NB4 (cell line): ENCODE data around the gene C20orf204.

Experiments used
- DNase-seq: peaks from one replicate; pipeline ENCODE4 v3.0.0; 2010; ENCODE audit warnings: low read depth
- H3K4me3 ChIP-seq: one replicate; pipeline ENCODE4 v1.5.1; 2011; ENCODE audit warnings: mild to moderate bottlenecking, low read depth, low read length, moderate library complexity
- MAX ChIP-seq: IDR thresholded peaks from 2 replicates; pipeline ENCODE4 v1.6.1; 2011; ENCODE audit warnings: low read depth, low read length
- MYC ChIP-seq: IDR thresholded peaks from 2 replicates; pipeline ENCODE4 v1.6.1; 2011; ENCODE audit warnings: low read depth, low read length
- POLR2A ChIP-seq: IDR thresholded peaks from 2 replicates; pipeline ENCODE4 v1.6.1; 2011; ENCODE audit warnings: mild to moderate bottlenecking; ENCODE audit not compliant: insufficient read length; ENCODE audit errors: extremely low read depth
- TF ChIP-seq, protein P1 (sequence below): IDR thresholded peaks from one replicate; pipeline ENCODE4 v1.5.1; 2012; ENCODE audit warnings: low read depth, low read length

The C20orf204 gene

GRCh38 chr20:64069209-64069613 lies 33.2 kb downstream of the C20orf204 start:
- TF ChIP-seq, protein P1, sequence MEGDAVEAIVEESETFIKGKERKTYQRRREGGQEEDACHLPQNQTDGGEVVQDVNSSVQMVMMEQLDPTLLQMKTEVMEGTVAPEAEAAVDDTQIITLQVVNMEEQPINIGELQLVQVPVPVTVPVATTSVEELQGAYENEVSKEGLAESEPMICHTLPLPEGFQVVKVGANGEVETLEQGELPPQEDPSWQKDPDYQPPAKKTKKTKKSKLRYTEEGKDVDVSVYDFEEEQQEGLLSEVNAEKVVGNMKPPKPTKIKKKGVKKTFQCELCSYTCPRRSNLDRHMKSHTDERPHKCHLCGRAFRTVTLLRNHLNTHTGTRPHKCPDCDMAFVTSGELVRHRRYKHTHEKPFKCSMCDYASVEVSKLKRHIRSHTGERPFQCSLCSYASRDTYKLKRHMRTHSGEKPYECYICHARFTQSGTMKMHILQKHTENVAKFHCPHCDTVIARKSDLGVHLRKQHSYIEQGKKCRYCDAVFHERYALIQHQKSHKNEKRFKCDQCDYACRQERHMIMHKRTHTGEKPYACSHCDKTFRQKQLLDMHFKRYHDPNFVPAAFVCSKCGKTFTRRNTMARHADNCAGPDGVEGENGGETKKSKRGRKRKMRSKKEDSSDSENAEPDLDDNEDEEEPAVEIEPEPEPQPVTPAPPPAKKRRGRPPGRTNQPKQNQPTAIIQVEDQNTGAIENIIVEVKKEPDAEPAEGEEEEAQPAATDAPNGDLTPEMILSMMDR, result no peak
- TF ChIP-seq POLR2A, result no peak
- no peak for TF ChIP-seq MAX
- H3K4me3 ChIP-seq, result no peak overlapping the region
- DNase-seq, result no peak

DNA sequence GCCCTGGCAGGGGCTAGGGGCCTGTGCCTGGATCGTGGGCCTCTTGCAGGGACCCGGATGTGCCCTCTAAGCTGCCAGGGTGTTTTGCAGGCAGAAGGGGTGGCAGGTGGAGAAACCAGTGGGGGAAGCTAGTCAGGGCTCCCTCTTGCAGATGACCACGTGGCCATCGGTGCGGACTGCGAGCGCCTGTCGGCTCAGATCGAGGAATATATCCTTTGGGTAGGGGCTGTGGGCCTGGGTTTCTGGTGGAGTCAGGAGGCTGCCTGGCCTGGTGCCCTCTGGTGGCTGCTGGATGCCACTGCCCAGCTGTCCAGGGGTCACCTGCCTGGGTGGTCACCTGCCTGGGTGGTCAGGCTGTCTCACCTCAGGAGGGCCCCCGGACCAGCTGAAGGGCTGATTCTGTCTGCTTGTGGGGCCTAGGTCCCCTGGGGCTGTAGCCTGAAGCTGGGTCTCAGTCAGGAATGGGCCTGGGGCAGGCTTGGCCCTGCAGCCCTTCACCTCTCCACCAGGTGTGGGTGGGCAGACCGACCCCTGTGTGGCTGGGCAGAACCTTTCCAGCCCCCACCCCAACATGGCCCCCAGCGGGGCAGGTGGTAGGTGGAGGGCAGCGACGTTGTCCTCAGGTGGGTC lies 33.7 kb downstream of the C20orf204 start:
- DNase-seq, result peak; percentile 58
- H3K4me3 ChIP-seq, result no peak overlapping the region
- no peak for TF ChIP-seq MYC
- peak; percentile 54 for TF ChIP-seq MAX
- TF ChIP-seq, protein P1, result peak; percentile 93
- TF ChIP-seq POLR2A, result no peak

GRCh38 chr20:64070244-64070993 lies 34.4 kb downstream of the C20orf204 start:
- no peak for TF ChIP-seq MAX
- TF ChIP-seq MYC, result no peak
- TF ChIP-seq, protein P1, result no peak
- no peak for TF ChIP-seq POLR2A
- H3K4me3 ChIP-seq, result no peak overlapping the region
- peak; percentile 36 for DNase-seq

- TF ChIP-seq MAX (no peak), POLR2A (peak; percentile 2), MYC (no peak)
- TF ChIP-seq, protein P1, result no peak
- peak; percentile 37 for DNase-seq
- H3K4me3 ChIP-seq, result no peak overlapping the region
Observed at GRCh38 chr20:64071341-64072332, 35.7 kb downstream of the C20orf204 start.

DNA sequence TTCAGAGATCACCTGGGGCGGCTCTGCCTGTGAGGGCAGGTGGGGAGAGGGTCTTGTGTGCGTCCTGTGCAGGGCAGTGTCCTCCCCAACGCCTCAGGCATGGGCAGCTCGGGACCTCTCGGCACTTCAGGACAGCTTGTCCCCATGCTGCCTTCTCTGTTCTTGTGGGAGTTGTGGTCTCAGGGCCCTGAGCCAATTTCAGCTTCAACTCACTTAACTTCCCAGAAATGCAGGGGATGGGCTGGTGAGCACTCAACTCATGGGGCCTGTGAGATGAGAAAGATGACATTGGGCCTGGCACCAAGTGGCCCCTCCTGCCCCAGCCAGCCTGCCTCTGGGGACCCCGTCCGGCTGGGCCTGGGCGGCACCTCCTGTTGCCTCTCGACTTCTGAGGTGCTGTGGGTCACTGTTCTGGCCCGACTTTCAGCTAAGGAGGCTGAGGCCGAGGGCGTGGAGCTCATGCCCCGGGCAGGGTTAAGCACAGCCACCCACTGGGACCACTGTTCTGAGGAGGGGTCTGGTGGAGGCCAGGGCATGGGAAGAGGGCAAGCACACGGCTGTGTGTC lies 36.6 kb downstream of the C20orf204 start:
- peak; percentile 44 for DNase-seq
- no peak overlapping the region for H3K4me3 ChIP-seq
- peak; percentile 24 for TF ChIP-seq POLR2A
- TF ChIP-seq, protein P1, result no peak
